ENCODE results near the gene RHOB. TPM values are rescaled to one million over a fixed set of nuclear protein-coding genes. Genes with fewer than 3 reads are reported as not detected.

The RHOB gene
- total RNA-seq, 2 donors from 2014 or later: 376 to 784 TPM

DNA sequence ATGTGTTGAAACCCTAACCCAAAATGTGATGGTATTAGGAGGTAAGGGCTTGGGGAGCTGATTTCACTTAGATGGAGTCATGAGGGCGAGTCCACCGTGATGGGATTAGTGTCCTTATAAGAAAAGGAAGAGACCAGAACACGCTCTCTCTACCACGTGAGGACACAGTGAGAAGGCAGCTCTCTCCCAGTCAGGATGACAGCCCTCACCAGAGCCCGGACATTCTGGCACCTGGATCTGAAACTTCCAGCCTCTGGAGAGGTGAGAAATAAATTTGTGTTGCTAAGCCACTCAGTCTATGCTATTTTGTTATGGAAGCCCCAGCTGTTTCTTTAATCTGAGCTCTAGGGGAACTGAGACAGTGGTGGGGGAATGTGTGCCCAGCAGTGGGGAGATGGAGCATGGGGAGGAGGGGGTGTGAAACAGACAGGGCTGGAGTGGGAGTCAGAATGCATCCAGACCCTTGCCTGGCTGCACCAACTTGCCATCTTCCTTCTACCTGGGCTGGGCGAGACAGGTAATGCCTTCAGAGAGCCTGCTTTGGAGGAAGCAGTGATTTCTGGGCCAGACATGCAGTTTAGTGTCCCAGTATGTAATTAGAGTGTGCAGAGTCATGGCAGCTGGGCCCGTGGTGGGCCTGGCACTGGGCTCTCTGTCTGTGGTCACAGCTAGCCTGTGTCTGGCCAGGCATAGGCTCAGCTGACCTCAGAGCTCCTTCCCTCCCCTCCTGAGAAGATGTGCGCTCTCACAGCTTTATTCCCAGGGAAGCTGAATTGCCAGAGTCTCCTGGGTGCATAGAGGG lies 38.1 kb downstream of the RHOB start:
- ATAC-seq (no peak), DNase-seq (no peak)
- Histone ChIP-seq H3K27ac (no peak overlapping the region), H3K27me3 (no peaks in the 10 kb centered on the region), H3K36me3 (replicated peaks in 1 of 2; ENCODE audit: insufficient read depth in 1 of 2, low read depth in 2 of 2) (no peaks in the 10 kb centered on the region), H3K9me3 (no peaks in the 10 kb centered on the region), H3K4me3 (no peak overlapping the region), H3K4me1 (no peaks in the 10 kb centered on the region)
- intact Hi-C loops (cut with DNase I): no loop called here
- WGBS, 2 donors: 82 to 95% methylated on average over 5 to 8 of the region's 8 CpGs
- TF ChIP-seq, protein P1, sequence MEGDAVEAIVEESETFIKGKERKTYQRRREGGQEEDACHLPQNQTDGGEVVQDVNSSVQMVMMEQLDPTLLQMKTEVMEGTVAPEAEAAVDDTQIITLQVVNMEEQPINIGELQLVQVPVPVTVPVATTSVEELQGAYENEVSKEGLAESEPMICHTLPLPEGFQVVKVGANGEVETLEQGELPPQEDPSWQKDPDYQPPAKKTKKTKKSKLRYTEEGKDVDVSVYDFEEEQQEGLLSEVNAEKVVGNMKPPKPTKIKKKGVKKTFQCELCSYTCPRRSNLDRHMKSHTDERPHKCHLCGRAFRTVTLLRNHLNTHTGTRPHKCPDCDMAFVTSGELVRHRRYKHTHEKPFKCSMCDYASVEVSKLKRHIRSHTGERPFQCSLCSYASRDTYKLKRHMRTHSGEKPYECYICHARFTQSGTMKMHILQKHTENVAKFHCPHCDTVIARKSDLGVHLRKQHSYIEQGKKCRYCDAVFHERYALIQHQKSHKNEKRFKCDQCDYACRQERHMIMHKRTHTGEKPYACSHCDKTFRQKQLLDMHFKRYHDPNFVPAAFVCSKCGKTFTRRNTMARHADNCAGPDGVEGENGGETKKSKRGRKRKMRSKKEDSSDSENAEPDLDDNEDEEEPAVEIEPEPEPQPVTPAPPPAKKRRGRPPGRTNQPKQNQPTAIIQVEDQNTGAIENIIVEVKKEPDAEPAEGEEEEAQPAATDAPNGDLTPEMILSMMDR (IDR thresholded peaks at IDR 0.05): no peak
- no peak for TF ChIP-seq POLR2A (IDR thresholded peaks at IDR 0.05)

DNA sequence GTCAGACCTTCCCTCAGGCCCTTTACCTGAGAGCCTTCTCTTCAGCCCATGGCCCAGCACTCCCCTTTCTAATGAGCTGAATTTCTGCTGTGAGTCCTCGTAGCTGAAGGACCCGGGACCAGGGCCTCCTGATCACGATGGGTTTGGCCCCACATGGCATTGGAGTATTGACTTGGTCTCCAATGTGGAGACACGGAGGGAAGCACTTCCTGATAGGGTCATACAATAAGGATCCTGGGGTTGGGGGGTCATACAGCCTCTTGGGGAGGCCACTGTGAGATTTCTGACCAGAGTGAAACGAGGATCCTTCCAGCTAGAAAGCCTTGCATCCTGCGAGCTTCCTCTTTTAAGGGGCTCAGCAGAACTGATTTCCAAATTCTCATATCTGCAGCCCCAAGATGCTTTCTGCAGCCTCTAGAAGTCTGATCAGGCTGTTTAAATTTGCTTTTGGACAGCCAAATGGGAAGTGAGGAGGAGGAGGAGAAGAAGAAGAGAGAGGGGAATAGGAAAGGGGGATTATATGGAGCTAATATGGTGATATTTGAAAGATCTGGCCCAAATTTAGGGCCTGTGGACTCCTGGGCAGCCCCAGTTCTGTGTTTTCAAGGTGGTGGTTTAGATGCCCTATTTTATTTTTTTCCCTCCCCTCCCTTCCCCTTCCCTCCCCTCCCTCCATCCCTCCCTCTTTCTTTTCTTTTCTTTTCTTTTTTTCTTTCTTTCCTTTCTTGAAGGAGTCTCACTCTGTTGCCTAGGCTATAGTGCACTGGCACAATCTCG lies 38.9 kb downstream of the RHOB start:
- Histone ChIP-seq H3K27ac (no peak overlapping the region), H3K9me3 (no peaks in the 10 kb centered on the region), H3K36me3 (replicated peaks in 1 of 2; ENCODE audit: insufficient read depth in 1 of 2, low read depth in 2 of 2) (no peaks in the 10 kb centered on the region), H3K4me3 (no peak overlapping the region), H3K27me3 (no peaks in the 10 kb centered on the region), H3K4me1 (peaks cover 4% of the 10 kb centered on the region)
- TF ChIP-seq POLR2A (IDR thresholded peaks at IDR 0.05): no peak
- TF ChIP-seq, protein P1 (IDR thresholded peaks at IDR 0.05): no peak
- DNase-seq: no peak
- intact Hi-C loops (cut with DNase I): no loop called here
- 76 to 82% methylated on average over 3 to 7 of the region's 7 CpGs for WGBS, 2 donors
- no peak for ATAC-seq

DNA sequence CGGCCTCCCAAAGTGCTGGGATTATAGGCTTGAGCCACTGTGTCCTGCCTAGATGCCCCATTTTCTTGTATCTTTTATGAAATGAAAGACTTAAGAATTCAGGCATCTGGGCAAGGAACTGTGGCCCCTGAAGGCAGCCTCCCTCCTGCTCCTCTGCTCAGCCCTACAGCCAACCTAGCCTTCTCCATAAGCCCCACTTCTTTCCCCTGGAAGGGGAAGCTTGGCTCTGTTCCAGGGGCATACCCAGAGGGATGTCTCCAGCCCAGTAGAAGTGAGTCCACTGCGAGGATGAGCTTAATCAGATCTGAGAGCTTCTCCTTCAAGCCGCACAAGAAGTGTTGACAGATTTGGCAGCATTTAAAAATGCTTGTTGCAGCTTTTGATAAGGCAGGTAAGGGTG lies 39.7 kb downstream of the RHOB start:
- Histone ChIP-seq H3K36me3 (replicated peaks in 1 of 2; ENCODE audit: insufficient read depth in 1 of 2, low read depth in 2 of 2) (no peaks in the 10 kb centered on the region), H3K4me1 (peaks cover 6% of the 10 kb centered on the region), H3K27me3 (no peaks in the 10 kb centered on the region), H3K27ac (no peak overlapping the region), H3K9me3 (no peaks in the 10 kb centered on the region), H3K4me3 (no peak overlapping the region)
- TF ChIP-seq, protein P1 (IDR thresholded peaks at IDR 0.05): no peak
- TF ChIP-seq POLR2A (IDR thresholded peaks at IDR 0.05): no peak
- DNase-seq: no peak
- no peak for ATAC-seq
- WGBS, 2 donors: 50 to 67% methylated on average over 1 to 3 of the region's 3 CpGs
- intact Hi-C loops (cut with DNase I): no loop called here

DNA sequence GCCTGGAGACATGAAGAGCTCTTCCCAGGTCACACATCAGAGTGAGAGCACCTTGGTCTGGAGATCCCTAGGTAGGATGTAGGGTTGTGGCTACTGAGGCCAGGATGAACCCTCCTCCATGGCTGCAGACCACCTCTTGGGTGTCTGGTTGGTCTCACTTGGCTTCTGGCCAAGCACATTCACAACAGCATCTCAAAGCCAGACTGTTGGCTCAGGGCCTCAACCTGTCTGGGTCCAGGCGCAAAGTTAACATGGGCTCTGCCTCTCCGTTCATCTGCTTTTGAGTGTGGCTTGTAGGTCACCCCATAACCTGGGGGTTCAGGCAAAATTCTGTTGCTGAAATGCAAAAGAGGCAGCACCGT lies 40.1 kb downstream of the RHOB start:
- DNase-seq (no peak), ATAC-seq (no peak)
- H3K27ac ChIP-seq: no peak overlapping the region
- H3K27me3 ChIP-seq: no peaks in the 10 kb centered on the region
- peaks cover 6% of the 10 kb centered on the region for H3K4me1 ChIP-seq
- no peaks in the 10 kb centered on the region for H3K36me3 ChIP-seq (replicated peaks in 1 of 2; ENCODE audit: insufficient read depth in 1 of 2, low read depth in 2 of 2)
- no peaks in the 10 kb centered on the region for H3K9me3 ChIP-seq
- no peak overlapping the region for H3K4me3 ChIP-seq
- 80 to 89% methylated on average over 1 to 3 of the region's 3 CpGs for WGBS, 2 donors
- TF ChIP-seq, protein P1 (IDR thresholded peaks at IDR 0.05): no peak
- TF ChIP-seq POLR2A (IDR thresholded peaks at IDR 0.05): no peak
- intact Hi-C loops (cut with DNase I): no loop called here

Measured in body of pancreas (tissue), 4 donors.